Astrocyte of the hippocampus (primary cell): ENCODE measurements around the gene RBM48.
"Not testable (repeated sequence)": the region's sequence is repeated elsewhere in the genome, so short reads cannot be mapped to it uniquely, and the experiment has no call there.

Source experiments
- DNase-seq: peaks from one replicate; pipeline ENCODE4 v3.0.0; 2011; ENCODE audit warnings: low read depth, low spot score

RBM48 gene

DNA sequence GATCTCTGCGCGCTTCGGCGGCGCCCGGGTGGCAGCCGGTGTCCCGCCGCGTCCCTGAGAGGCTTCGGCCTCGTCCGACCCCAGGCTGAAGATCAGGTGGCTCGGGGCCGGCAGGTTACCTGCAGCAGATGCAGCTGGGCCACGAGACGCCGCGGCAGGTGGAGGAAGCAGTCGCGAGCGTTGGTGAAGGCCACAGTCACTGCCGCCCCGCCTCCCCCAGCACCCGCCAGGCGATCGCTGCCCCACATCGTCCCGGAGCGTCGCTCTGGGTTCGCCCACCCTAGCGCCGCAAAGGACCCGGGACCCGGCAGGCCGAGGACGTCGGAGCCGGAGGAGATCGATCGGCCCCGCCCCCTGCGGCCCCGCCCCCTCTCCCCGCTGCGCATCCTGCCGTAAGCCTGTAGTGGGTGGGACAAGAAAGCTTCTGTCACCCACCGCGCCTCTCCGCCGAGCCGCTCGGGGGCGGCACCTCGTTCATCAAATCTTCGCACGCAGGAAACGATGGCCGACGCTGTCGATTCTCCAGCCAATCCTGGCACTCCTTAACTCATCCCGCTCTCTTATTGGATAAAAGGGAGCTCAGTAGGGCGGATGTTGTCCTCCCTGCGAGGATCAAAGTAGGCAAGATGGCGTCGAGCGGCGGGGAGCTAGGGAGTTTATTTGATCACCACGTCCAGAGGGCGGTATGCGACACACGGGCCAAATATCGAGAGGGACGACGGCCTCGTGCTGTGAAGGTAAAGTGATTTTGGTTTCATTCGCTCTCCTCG, at the start of gene RBM48, which contains the start of gene PEX1:
TSS of gene RBM48 (plus strand) at position 608 of the 770 bp plus-strand sequence. CDS start at position 627, 19 bp downstream.
TSS of gene PEX1 (minus strand) at position 333 of the 770 bp plus-strand sequence. CDS start at position 248, 85 bp downstream.
- peak; percentile 100 for DNase-seq

DNA sequence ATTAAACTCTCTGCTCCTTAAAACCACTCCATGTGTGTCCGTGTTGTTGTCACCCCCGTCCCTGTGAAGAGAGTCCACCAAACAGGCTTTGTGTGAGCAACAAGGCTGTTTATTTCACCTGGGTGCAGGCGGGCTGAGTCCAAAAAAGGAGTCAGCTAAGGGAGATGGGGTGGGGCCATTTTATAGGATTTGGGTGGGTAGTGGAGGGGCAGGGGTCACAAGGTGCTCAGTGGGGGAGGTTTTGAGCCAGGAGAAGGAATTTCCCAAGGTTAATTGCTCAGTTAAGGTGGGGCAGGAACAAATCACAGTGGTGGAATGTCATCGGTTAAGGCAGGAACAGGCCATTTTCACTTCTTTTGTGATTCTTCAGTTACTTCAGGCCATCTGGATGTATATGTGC, 49.4 kb upstream of the RBM48 start:
- not testable (repeated sequence) for DNase-seq

DNA sequence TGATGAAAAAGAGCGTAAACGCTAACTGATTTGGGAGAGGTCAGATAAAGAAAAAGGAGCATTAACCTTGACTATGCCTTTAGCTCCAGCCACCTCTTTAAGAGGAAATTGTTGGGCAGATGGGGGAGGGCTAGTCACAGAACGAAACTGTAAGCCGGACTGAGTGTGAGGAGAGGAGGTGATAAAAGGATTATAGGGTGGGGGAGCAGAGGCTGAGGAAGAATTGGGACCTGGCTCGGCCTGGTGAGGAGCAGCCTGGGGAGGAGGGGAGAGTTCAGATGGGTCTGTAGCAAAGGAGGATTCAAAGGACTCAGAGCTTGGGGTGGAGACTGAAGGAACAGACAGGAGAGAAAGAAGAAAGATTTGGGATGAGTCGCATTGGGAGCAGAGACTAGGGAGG, 45.0 kb upstream of the RBM48 start:
- DNase-seq = not testable (repeated sequence)

DNA sequence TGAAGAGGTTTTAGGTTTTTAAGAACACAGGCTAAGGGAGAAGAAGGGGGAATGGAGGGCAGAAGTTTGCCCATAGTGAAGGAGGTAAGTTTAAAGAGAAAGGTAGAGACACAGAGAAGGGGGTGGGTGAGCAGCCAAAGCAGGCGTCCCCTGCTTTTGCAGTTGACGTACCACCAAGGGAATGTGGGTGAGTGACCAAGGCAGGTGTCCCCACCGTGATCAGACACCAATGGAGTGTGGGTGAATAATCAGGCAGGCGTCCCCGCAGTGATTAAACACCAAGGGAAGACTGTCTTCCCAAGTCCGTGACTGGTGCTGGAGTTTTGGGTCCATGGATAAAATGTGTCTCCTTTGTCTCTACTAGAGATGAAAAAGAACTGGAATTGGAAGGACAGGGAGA, 44.4 kb upstream of the RBM48 start:
- not testable (repeated sequence) for DNase-seq

DNA sequence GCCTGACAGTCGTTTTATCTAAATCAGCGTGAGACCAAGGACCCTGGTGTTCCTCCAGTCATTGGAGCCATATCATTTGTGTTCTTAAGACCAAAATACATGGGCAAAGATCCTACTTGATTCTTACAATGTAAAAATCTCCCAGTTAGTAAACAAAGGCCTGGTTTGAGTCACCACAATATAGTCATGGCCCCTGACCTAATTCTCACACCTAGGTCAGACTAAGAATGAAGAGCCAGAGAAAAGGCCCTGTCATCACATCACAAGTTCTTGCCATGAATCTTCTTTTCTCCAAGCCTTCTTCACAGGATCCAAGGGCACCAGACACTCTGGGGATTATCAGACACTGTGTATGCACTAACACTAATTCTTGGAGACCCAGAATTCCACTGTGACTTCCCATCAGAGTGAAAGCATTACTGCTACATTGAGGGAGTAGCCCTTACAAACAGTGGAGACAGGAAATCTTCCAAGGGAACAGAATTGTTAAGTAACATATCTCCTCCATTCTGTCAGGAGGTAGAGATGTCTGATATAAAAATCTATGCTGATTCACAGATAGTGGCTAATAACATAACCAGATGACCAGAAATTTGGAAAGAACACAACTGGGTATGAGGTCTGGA, 43.2 kb upstream of the RBM48 start:
- no peak for DNase-seq

DNA sequence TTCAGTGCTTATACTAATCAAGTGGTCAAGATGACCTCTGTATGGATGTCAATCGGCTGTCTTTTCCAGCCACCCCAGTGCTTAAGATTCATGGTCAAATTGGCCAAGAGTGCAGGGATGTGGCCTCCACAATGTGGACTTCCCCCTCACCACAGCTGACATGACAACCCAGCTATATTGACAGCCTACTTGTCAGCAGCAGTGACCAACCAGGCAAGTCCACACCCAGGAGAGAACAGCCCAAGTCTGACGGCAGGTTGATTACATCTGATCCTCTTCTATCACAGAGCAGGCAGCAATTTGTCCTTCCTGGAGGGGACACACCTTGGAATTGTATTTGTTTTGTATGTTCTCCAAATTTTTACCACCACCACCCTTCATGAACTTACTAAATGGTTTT, 42.6 kb upstream of the RBM48 start:
- no peak for DNase-seq

DNA sequence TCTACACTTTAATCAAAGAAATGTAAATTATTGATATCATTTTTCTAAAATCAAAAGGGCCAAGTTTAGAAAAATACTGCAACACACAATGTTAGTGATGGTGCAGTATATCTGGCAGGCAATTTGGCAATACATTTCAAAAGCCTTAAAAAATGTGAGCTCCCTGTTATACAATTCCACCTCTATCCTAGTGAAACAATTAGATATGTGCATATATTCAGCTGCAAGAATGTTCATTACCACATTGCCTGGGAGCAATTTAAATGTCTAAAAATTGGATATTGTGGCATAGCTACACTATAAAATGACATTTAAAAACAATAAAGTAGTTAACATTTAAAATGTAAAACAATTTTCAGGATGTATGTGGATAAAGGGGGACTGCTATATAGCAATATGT, 40.8 kb upstream of the RBM48 start:
- no peak for DNase-seq

DNA sequence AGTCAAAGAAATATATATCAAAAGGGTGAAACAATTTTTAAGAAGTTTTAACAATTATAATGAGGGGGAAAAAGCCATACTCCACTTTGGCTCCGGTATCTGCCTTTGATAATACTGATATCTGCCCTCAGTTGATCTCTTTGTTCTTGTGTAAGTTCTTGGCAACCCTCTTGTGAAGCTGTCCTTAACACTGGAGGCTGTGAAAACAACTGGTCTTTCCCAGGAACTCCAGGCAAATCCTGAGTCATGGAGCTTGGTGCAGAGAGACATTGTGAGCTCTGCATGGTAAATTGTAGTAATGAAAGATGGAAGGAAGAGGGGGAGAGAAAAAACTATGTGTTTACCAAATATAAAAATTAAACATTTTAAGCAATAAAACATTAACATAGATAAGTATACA, 39.0 kb upstream of the RBM48 start:
- DNase-seq = peak; percentile 44

DNA sequence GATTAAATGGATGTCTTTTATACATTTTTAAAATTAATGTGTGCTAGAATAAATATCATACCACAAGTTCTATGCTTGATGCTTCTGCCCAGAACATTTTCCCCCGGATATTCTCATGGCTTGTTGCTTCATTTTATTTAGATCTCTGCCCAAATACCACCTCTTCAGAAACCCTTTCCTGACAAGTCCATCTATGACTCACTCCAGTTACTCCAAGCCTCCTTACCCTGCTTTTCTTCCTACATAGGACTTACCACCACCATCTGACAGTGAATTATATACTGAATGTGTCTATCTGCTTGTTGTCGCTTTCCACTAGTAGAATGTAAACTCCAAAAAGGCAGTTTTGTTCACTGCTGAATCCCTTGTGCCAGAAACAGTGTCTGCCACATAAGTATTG, 31.7 kb upstream of the RBM48 start:
- DNase-seq = peak; percentile 27

DNA sequence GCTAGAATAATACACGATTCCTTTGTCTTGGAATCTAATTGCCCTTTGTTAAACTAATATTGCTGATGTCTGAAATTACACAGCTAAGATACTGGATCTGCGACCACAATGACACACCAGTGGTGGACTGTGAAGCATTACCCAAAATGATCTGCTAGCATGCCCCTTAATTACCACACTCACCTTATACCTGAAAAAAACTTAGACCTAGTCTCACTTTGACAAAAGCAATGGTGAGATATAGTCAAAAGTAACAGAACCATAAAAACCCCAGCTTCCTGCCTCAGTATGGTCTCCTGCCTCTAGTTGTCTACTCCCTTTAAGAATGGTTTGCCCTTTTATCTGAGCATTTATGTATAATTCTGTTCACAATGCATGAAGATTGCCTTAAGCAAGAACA, 30.0 kb upstream of the RBM48 start:
- DNase-seq = no peak

DNA sequence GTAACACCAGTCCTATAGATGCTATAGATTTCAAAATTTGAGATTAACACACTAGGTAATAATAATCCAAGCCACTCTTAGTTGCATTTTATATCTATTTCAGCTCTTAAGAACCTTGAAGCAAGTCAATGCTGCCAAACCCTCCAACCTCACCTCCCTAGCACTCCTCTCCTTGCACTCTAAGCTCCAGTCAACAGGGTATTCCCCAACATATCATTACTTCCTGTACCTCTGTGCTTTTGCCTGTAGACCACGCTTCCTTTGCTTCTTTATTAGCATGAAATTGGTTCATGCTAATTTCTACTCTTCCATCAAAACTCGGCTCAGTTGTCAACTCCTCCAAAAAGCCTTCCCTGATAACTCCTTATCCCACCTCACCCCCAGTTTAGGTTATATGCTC, 24.8 kb upstream of the RBM48 start:
- no peak for DNase-seq

DNA sequence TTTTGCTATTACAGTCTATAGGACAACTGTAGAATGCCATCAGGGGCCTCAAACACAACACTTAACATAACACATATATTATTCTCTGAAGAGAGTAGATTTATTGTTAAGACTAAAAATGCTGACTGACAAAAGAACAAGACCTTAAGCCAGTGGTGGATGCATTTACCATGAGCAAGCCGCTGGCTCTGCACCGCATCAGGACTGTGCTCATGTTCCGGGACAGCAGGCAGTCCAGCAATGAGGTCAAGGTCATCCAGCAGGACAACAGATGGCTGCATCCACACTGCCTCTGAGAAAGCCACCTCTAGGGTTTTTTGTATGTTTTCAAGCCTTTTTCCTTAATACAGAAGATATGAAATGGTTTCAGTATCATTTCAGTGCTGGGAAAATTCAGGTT, 24.0 kb upstream of the RBM48 start:
- no peak for DNase-seq

DNA sequence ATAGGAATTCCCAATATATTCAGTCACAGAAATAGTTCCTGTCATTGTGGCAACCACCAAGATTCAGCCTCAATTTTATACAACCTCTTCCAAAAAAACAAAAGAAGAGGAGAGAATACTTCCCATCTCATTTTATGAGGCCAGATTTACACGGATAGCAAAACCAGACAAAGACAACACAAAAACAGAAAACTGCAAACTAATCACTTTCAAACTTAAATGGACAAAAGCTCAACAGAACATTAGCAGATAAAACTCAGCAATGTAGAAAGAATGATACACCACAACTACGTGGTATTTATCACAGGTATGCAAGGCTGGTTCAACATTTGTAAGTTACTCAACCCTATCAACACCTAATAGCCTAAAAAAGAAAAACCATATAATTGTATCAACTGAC, 22.2 kb upstream of the RBM48 start:
- no peak for DNase-seq

DNA sequence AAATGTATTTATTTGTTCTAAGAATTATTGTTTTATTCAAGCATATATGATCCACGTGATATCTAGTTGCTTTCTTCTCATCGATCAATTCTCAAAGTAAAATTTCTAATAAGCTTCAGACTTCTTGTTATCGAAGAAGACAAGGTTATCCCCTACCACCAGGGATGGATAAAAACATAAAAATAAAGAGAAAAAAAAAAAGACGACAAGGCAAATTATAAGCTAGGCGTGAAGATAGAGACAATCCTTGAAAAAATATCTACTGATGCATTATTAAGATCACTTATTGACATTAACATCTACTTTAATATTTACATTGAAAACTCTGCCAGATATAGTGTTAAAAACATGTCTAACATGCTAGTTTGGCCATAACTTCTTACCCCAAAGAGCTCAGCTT, 19.6 kb upstream of the RBM48 start:
- no peak for DNase-seq

DNA sequence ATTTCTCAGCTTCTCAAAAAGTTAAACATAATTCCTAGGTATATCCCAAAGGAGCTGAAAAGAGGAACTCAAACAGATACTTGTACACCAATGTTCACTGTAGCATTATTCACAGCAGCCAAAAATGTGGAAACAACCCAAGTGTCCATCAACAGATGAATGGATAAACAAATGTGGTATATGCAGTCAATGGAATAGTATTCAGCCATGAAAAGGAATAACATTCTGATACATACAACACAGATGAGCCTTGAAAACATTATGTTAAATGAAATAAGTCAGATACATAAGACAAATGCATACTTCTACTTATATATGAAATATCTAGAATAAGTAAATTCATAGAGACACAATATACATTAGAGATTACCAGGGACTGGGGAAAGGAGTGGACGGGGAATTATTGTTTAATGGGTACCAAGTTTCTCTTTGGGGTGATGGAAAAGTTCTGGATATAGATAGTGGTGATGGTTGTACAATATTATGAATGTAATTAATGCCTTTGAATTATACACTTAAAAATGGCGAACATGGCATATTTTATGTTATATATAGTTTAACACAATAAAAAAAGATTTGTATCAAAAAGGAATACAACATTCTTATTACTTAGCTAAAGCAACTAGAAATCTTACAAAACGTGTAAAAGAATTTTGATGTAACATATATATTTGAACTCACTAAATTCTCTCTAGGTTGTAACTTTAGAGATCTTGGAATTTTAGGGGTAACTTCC, 15.3 kb upstream of the RBM48 start:
- DNase-seq = no peak

DNA sequence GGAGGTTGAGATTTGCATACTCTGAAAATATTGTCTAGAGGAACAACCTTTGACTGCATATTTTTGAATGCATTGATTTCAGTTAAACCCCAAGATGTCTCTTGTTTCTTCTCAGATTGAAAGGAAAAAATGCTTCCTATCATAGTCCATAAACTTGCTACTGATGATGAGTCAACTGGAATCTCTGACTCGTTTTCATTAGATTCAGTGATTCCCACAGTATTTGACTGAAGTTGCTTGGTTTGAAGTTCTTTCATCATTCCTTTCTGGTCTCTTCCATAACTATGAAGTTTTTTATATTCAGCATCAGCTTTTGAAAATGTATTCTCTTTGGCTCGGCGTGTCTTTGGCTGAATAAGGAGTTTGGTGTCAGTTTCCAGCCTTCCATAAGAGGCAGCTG, 11.0 kb upstream of the RBM48 start:
- peak; percentile 1 for DNase-seq

DNA sequence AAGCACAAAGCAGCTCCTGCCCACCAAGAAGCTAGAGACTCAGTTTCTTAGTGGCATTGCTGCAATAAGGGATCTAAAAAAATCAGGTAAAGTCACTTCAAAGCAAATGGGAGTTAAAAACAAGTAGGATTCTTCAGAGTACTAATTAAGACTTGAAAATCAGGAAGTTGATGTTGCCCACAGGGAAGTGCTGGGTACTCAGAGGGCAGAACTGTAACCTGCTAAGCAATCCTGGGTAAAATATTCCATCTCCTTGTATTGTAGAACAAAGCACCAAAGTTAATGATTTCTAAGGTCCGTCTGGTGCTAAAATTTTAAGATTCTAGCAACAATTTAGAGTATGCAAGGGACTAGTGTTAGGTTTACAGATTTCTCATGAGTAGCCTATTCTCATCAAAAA, 8.6 kb upstream of the RBM48 start:
- no peak for DNase-seq

DNA sequence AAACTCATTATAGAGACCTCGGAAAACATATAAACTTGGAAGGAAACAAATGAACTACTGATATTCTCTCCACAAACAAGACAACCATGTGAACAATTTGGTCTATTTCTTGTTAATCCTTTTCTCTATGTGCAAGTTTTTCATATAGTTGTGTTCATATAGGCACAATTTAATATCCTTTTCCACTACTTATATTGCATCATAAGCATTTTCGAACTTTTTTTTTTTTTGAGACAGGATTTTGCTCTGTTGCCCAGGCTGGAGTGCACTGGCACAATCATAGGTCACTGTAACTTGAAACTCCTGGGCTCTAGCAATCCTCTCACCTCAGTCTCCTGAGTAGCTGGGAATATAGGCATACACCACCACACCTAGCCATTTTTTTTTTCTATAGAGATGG, 5.5 kb upstream of the RBM48 start:
- DNase-seq = no peak

DNA sequence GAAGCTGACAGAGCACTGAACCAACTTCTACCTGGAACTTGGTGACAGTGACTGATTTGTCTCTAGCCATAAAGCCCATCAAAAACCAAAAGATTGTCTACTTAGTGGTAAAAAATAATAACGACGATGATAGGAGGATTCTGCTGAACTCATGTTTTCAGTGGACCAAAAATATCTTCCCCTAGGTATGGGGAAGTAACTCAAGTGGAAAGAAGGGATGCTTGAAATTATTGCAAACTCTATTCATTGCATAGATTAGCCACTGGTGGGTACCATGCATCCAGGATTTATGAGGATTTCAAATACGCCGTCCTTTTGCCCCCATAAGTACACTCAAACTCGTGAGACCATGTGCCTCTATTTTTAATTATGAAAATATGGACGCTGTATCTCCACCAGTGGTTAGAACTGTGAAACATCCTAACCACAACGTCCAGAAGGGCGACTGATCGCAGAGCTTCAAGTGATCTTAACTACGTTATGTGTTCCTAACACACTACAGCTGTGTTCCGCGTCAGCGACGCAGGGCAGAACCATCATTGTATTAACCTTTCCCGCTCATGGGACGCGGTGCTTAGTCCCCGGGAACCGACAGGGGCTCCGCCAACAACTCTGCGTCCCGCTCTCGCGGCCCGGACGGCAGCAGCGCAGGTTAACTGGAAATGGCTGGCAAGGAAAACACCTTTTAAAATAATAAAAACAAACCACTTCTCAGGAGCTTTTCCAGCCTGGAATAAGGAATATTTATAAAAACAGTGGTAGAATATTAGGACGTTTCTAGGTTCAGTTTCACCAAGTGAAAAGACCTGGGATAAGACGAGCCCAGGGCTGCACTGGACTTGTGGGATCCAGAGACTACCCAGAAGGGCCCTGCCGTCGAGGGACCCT, 1.1 kb upstream of the RBM48 start:
- DNase-seq = peak; percentile 71

DNA sequence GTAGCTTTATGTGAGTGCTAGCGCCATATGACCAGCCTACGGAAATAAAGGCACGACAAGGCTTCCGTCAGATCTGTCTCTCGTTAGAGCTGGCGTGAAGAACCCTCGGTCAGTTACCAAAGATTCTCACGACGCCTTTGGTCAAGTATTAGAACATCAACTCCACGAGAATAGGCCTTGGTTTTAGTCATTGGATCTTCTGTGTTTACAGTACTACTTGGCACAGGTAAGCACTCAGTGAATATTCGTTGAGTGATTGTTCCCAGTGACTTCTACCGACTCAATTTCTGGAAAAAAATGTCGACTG, 316 bp downstream of the RBM48 start:
- no peak for DNase-seq

DNA sequence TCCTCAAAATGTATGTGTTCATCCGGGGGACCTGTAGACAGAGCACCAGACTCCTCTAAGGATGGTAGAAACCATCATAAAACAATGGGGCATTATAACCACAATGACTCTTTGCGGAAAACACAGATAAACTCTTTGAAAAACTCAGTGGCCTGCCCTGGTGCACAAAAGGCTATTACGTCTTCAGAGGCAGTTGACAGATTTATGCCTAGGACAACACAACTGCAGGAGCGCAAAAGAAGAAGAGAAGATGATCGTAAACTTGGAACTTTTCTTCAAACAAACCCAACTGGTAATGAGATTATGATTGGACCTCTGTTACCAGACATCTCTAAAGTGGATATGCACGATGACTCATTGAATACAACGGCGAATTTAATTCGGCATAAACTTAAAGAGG, 6.0 kb downstream of the RBM48 start:
- no peak for DNase-seq

DNA sequence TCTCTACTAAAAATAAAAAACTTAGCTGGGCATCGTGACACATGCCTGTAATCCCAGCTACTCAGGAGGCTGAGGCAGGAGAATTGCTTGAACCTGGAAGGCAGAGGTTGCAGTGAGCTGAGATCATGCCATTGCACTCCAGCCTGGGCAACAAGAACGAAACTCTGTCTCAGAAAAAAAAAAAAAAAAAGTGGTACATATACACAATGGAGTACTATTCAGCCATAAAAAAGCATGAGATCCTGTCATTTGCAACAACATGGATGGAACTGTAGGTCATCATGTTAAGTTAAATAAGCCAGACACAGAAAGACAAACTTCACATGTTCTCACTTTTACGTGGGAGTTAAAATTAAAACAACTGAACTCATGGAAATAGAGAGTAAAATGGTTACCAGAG, 14.9 kb downstream of the RBM48 start:
- not testable (repeated sequence) for DNase-seq
